HT-29 (cell line): ENCODE measurements around the gene KRTAP10-4. TPM values are rescaled to one million over a fixed set of nuclear protein-coding genes. Genes with fewer than 3 reads are reported as not detected.
A peak's percentile ranks its signal among the peaks of the same experiment; 100 is the strongest.
"Not testable (repeated sequence)": the region's sequence is repeated elsewhere in the genome, so short reads cannot be mapped to it uniquely, and the experiment has no call there.

Source experiments
- DNase-seq: peaks from one replicate; pipeline ENCODE4 v3.0.0-alpha.2; 2015; ENCODE audit warnings: low spot score
- total RNA-seq: library from RNA; depleted of rRNA; stranded (reverse); fragments of >200 nt; shearing (Covaris generic); gene quantifications from 2 replicates; pipeline ENCODE4 v1.2.3, GENCODE V29; 2014

KRTAP10-4 gene
- total RNA-seq, 1 experiment from 2014 or later = not detected

GRCh38 chr21:44557491-44558328, 15.8 kb upstream of the KRTAP10-4 start:
- no peak for DNase-seq

GRCh38 chr21:44558329-44558675, 15.2 kb upstream of the KRTAP10-4 start:
- not testable (repeated sequence) for DNase-seq

GRCh38 chr21:44558695-44559094, 14.8 kb upstream of the KRTAP10-4 start, which contains the start of gene KRTAP10-3:
Gene KRTAP10-3 (minus strand): TSS chr21:44558795. CDS start chr21:44558715, 80 bp downstream.
- DNase-seq = no peak

- no peak for DNase-seq
Measured at GRCh38 chr21:44564099-44564498, 9.4 kb upstream of the KRTAP10-4 start.

DNA sequence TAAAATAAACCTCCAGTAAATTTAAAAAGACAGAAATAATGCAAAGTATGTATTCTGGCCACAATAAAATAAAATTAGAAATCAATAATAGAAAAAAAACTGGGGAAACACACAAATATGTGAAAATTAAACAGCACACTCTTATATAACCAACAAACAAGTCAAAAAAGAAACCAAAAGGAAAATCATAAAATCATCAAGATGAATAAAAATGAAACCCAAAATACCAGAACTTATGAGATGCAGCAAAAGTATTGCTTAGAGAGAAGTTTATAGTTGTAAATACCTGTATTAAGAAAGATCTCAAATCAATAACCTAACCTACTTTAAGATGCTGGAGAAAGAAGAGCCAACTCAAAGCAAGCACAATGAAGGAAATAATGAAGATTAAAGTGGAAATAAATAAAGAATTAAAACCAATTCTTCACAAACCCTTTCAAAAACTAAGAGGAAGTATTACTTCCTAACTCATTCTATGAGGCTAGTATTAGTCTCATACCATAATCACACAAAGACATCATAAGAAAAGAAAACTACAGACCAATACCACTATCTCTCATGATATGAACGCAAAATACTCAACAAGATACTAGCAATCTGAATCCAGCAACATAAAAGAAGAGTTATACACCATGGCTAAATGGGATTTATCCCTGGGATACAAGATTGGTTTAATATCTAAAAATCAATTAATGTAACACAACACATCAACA, 8.5 kb upstream of the KRTAP10-4 start:
- no peak for DNase-seq

DNA sequence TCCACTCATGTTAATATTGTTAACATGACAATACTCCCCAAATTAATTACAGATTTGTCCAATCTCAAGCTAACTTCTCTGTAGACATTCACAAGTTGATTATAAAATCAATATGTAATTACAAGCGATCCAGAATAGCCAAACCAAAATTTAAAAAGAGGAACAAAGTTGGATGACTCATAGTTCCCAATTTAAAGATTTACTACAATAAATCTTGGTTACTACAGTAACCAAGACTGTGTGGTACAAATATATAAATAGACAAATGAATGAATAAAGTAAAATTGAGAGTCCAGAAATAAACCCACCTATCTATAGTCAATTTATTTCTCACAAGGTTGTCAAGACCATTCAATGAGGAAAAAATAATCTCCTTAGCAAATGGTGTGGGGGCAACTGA, 7.1 kb upstream of the KRTAP10-4 start:
- DNase-seq = no peak

- no peak for DNase-seq
Measured at GRCh38 chr21:44567481-44568171, 5.9 kb upstream of the KRTAP10-4 start.

GRCh38 chr21:44568261-44568660, 5.3 kb upstream of the KRTAP10-4 start:
- DNase-seq = no peak

GRCh38 chr21:44568667-44569556, 4.6 kb upstream of the KRTAP10-4 start:
- DNase-seq = no peak

- DNase-seq = no peak
Measured at GRCh38 chr21:44569861-44570517, 3.5 kb upstream of the KRTAP10-4 start.

GRCh38 chr21:44571296-44571695, 2.2 kb upstream of the KRTAP10-4 start:
- DNase-seq = no peak

DNA sequence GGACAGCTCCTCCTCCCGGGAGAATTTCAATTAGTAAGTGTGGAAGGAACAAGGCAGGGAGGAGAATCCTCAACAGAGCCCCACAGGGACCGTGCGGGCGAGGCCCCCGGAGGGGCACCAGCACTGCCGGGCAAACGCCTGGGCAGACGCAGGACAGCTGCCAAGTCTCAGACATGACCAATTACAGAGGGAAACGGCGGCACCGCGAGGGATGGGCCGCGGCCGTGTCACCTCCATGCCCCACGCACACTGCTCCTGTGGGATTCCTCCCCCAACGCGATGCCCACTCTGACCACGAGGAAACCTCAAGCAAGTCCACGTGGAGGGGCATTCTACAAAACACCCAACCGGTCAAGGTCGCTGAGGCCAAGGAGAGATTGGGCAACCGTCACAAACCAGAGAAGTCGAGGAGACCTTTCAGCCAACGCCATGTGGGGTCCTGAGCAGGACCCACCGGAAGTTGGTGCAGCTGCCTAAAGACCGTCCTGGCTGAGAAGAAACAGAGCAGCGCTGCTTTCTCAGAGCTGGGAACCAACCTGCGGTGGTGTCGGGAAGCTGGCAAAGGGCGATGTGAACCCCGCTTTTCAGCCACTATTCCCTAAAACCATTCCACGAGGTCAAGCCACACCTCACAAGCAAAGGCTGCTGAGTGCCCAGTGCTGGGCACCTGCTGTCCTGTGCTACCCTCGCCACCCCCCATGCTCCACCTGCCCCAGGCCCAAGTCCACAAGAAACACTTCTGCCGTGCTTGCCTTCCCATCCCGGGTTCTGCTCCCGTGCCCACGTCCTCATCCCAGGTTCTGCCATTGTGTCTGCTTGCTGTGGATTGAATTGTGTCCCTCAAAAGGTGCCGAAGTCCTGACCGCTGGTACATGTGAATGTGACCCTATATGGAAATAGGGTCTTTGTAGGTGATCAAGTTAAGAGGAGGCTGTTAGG, 1.4 kb upstream of the KRTAP10-4 start:
- no peak for DNase-seq

GRCh38 chr21:44572959-44573583, 458 bp upstream of the KRTAP10-4 start:
- no peak for DNase-seq

- DNase-seq = peak; percentile 2
Measured at GRCh38 chr21:44574457-44575306, 1.2 kb downstream of the KRTAP10-4 start.

GRCh38 chr21:44575307-44576024, 1.9 kb downstream of the KRTAP10-4 start:
- no peak for DNase-seq

GRCh38 chr21:44576025-44576420, 2.5 kb downstream of the KRTAP10-4 start:
- no peak for DNase-seq

DNA sequence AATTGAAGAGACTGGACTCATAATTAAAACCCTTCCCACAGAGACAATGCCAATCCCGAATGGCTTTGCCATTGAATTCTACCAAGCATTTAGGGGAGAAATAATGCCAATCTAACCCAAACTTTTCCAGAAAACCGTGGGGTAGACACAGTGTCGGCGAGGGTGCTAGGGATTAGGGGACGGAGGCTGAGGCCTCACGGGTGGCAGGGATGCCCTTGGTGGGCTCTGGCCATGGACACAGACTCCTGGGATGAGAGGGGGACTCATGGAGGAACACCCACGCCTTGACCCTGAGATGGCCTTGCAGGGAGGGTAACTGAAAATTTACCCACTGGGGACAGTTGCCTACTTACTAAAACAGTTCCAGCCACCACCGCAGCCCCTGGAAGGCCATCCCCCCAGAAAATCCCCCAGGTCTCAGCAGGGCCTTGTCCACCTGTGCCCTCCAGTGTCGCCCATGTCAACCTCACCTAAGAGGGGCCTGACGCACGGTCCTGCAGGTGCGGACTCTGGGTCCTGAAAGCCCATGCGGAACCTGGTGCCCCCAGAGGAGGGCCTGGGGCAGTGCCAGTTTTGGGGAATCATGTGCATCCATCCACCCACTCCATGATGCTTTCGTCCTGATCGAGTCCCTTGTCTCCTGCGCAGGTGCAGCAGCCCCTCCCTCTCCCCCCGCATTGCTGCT, 5.0 kb downstream of the KRTAP10-4 start:
- DNase-seq = no peak
